LNCAP (cell line): Measurements from ENCODE around the gene DLGAP1.
A peak's percentile ranks its signal among the peaks of the same experiment; 100 is the strongest.

Source experiments
- TF ChIP-seq, protein P1 (sequence below): fragments of 450-650 bp; IDR thresholded peaks from 2 replicates; pipeline ENCODE4 v1.5.1; 2017; ENCODE audit warnings: mild to moderate bottlenecking

Gene DLGAP1

DNA sequence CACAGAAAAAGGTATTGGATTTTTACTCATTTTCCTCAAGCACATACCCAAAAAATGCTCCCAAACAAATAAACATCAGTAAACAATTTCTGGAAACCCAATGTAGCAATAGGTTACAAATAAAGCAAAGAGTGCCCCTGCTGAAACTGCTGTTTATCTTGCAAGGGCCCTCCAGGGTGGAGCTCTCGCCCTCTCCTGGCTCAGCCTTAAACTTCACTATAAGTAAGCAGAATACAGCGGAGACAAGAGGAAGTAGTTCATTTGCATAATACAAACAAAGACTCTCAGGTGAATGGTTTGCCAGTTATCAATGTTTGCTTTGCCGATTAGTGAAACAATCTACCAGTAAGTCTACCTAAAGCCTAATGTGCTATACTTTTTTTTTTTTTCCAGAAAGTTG is 437.6 kb downstream of the DLGAP1 start:
- TF ChIP-seq, protein P1, sequence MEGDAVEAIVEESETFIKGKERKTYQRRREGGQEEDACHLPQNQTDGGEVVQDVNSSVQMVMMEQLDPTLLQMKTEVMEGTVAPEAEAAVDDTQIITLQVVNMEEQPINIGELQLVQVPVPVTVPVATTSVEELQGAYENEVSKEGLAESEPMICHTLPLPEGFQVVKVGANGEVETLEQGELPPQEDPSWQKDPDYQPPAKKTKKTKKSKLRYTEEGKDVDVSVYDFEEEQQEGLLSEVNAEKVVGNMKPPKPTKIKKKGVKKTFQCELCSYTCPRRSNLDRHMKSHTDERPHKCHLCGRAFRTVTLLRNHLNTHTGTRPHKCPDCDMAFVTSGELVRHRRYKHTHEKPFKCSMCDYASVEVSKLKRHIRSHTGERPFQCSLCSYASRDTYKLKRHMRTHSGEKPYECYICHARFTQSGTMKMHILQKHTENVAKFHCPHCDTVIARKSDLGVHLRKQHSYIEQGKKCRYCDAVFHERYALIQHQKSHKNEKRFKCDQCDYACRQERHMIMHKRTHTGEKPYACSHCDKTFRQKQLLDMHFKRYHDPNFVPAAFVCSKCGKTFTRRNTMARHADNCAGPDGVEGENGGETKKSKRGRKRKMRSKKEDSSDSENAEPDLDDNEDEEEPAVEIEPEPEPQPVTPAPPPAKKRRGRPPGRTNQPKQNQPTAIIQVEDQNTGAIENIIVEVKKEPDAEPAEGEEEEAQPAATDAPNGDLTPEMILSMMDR: peak; percentile 57

GRCh38 chr18:4016391-4017049 is 438.6 kb downstream of the DLGAP1 start:
- TF ChIP-seq, protein P1: no peak

DNA sequence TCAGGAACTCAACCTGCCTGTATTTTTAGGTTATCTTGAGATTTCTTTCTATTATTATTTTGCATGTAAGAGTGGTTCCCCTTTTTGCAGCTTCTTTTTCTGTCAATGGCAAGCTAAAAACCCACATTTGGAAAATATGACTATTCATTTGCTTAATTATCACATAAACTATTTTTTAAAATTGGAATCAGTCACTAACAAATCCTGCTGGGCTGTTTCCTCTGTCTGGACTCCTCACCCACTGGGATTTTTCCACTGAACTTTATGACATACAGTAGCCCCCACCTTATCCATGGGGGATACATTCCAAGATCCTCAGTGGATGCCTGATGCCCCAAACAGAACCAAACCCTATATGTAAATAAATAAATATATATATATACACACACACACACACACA is 447.3 kb downstream of the DLGAP1 start:
- TF ChIP-seq, protein P1: no peak

- TF ChIP-seq, protein P1: no peak
Observed at GRCh38 chr18:4004183-4004829, 450.8 kb downstream of the DLGAP1 start.

DNA sequence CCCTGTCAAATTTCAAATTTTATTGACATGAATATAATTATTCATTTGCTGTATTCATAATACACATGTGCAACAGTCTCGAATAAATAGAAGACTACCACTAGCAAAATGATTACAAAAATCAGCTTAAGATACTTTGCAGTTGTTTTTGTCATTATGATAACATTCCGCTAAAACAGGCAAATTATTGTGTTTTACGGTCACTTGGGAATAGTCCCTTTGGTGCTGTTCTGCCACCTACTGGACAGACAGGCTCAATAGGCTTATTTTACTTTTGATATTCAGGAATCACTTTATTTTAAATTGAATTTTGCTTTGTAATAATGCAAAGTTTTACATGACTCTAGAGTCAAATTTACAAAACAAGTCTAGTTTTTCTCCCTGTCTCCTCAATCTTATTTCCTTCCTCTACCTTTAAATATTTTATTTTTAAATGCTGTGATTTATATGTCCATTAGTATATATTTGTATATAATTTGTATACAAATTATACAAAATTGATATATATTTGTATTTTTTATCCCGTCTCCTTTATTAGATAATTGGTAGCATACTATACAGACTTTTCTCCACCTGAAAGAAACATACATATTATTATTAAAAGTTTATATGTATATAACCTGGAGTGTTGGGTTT is 456.3 kb downstream of the DLGAP1 start:
- TF ChIP-seq, protein P1: peak; percentile 84

DNA sequence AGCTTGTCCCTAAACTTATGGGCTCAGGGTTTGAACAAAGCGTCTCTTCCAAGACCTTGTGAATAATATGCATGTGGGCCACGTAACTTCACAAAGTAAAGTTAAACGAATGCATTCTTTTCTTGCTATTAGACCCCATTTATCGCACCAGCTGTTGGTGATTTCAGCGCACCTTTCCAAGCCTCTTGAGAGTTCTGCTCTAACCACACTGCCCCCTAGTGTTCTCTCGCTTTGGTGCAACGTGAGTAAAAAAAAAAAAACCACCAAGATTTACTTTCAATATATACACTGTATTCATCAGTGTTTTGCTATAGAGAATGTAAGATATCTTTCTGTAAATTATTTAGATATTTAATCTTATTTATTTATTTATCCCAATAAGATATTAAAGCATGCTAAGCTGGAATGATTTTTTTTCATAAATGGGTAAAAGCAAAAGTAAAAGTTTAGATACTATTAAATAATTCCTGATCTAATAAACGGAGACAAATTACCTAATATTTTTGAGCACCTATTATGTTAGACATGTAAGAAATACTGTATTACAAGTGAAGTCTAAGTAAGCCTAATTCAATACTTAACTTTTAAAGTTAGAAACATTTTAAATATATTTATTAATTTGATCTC is 459.5 kb downstream of the DLGAP1 start:
- TF ChIP-seq, protein P1: peak; percentile 91

DNA sequence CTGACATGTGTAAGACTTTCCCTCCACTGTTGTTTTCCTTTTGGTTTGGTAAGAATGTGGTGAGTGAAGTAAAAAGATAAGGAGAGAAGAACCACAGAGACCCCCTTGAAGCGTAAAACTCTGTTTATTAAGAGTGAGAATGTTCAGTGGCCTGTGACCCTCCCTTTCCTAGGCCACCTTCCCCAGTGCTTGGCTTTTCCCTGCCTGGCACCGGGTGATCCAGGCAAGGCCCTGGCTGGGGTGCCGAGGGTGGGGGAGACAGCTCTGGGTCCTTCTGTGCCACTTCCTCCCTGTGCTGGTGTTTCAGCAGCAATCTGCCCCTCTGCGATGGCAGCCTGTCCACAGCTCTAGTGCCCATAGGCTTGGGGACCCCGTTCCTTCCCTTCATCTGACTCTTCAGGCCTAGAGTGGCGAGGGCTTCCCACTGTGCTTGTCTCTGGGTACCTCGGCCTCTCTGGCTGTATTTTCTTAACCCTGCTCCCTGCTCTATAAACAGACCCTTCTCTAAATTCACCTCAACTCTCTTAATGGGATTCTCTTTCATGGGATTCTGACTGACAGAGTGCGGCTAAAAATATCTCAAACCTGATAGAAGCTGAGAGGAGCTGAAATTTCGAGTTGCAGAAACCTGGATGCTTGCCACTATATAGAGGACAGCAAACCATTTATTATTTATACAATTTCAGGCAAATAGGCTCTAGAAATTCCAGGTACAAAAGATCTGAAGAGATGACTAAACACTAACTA is 461.0 kb downstream of the DLGAP1 start:
- TF ChIP-seq, protein P1: no peak
